WTC11 (cell line): ENCODE measurements around the gene GTF2F1.

Source experiments
- CREB1 ChIP-seq: sonication (generic); formaldehyde crosslinking; IDR thresholded peaks from 2 replicates; pipeline ENCODE4 v1.8.0; 2023; ENCODE audit warnings: mild to moderate bottlenecking, missing genetic modification reagents
- CTCF ChIP-seq: fragments of 200-600 bp; IDR thresholded peaks from 2 replicates; pipeline ENCODE4 v1.8.0; 2022; ENCODE audit warnings: antibody characterized with exemption
- ESRRA ChIP-seq: sonication (generic); formaldehyde crosslinking; IDR thresholded peaks from 2 replicates; pipeline ENCODE4 v1.8.1; 2022; ENCODE audit warnings: mild to moderate bottlenecking, missing genetic modification reagents, borderline replicate concordance
- HMGXB4 ChIP-seq: sonication (generic); formaldehyde crosslinking; IDR thresholded peaks from 2 replicates; pipeline ENCODE4 v1.8.1; 2023; ENCODE audit warnings: mild to moderate bottlenecking, moderate library complexity, missing genetic modification reagents
- IRF1 ChIP-seq: sonication (generic); formaldehyde crosslinking; IDR thresholded peaks from 2 replicates; pipeline ENCODE4 v1.8.0; 2023; ENCODE audit warnings: missing genetic modification reagents
- KAT7 ChIP-seq: sonication (generic); formaldehyde crosslinking; IDR thresholded peaks from 2 replicates; pipeline ENCODE4 v1.8.1; 2023; ENCODE audit warnings: missing genetic modification reagents, mild to moderate bottlenecking, borderline replicate concordance
- MAX ChIP-seq: sonication (generic); formaldehyde crosslinking; IDR thresholded peaks from 2 replicates; pipeline ENCODE4 v1.8.0; 2022; ENCODE audit warnings: mild to moderate bottlenecking, missing genetic modification reagents
- NR3C1 ChIP-seq: sonication (generic); formaldehyde crosslinking; conservative IDR thresholded peaks from 2 replicates; pipeline ENCODE4 v1.8.1; 2023; ENCODE audit warnings: low read depth, mild to moderate bottlenecking, missing genetic modification reagents
- ZNF317 ChIP-seq: sonication (generic); formaldehyde crosslinking; IDR thresholded peaks from 2 replicates; pipeline ENCODE4 v1.8.1; 2023; ENCODE audit warnings: low read depth, mild to moderate bottlenecking, moderate library complexity, missing genetic modification reagents, borderline replicate concordance
- ZNF416 ChIP-seq: fragments of 250-450 bp; sonication (Bioruptor Pico); IDR thresholded peaks from 2 replicates; pipeline ENCODE4 v1.9.0; 2021; ENCODE audit warnings: mild to moderate bottlenecking, inconsistent platforms

GRCh38 chr19:6376512-6377190 lies 16.3 kb downstream of the GTF2F1 start:
- TF ChIP-seq MAX (no peak), CTCF (no peak), ZNF317 (CRISPR knock-in tag) (no peak), KAT7 (no peak), CREB1 (CRISPR knock-in tag) (no peak), ZNF416 (CRISPR knock-in tag) (no peak), NR3C1 (CRISPR knock-in tag) (no peak), ESRRA (no peak), IRF1 (CRISPR knock-in tag) (no peak), HMGXB4 (CRISPR knock-in tag) (no peak)
